Keratinocyte (primary cell): ENCODE results near the gene LYPD6. TPM values are rescaled to one million over a fixed set of nuclear protein-coding genes. Genes with fewer than 3 reads are reported as not detected.

Experiments
- DNase-seq: peaks from one replicate; pipeline ENCODE4 v3.0.0-alpha.2; 2011; ENCODE audit warnings: low read depth, missing footprints, low spot score
- FAIRE-seq: peaks from 2 replicates; lab custom pipeline; 2011; peaks lifted over from hg19 to GRCh38; lab: Jason Lieb, UNC
- H2AFZ ChIP-seq: 2 replicates; pipeline ENCODE4 v1.6.0; 2012; ENCODE audit warnings: low read length, control low read depth, inconsistent platforms; ENCODE audit not compliant: control insufficient read depth
- H3K27ac ChIP-seq: 2 replicates; pipeline ENCODE4 v1.5.1; 2011; ENCODE audit warnings: low read length; ENCODE audit not compliant: control insufficient read depth, insufficient read depth
- H3K27me3 ChIP-seq: 3 replicates; pipeline ENCODE4 v1.6.0; 2011; ENCODE audit warnings: low read length; ENCODE audit not compliant: control insufficient read depth, insufficient read depth; ENCODE audit errors: extremely low read depth
- H3K36me3 ChIP-seq, 2 experiments: 2 replicates in 1 of 2; 3 replicates in 1 of 2; pipeline ENCODE4 v1.5.1; 2011; ENCODE audit warnings: low read length in 2 of 2, mild to moderate bottlenecking in 1 of 2; ENCODE audit not compliant: control insufficient read depth in 2 of 2, insufficient read depth in 2 of 2; ENCODE audit errors: extremely low read depth in 1 of 2
- H3K4me1 ChIP-seq: 3 replicates; pipeline ENCODE4 v1.5.1; 2011; ENCODE audit warnings: low read length; ENCODE audit not compliant: control insufficient read depth, insufficient read depth; ENCODE audit errors: extremely low read depth
- H3K4me2 ChIP-seq: 3 replicates; pipeline ENCODE4 v1.6.0; 2011; ENCODE audit warnings: low read depth, low read length; ENCODE audit not compliant: control insufficient read depth, insufficient read depth; ENCODE audit errors: extremely low read depth
- H3K4me3 ChIP-seq, 3 experiments: fragments of 200-600 bp in 1 of 3; sonication (generic) in 1 of 3; 2 replicates in 2 of 3; 3 replicates in 1 of 3; pipeline ENCODE4 v1.5.1; 2011 to 2016; ENCODE audit warnings: low read length in 3 of 3, mild to moderate bottlenecking in 3 of 3, control low read depth in 2 of 3, inconsistent platforms in 1 of 3, low read depth in 1 of 3, mixed read lengths in 1 of 3, mixed run types in 1 of 3, moderate library complexity in 1 of 3; ENCODE audit not compliant: control insufficient read depth in 2 of 3, insufficient read depth in 2 of 3; ENCODE audit errors: extremely low read depth in 1 of 3
- H3K79me2 ChIP-seq: 2 replicates; pipeline ENCODE4 v1.6.0; 2012; ENCODE audit warnings: low read length; ENCODE audit not compliant: control insufficient read depth, insufficient read depth
- H3K9ac ChIP-seq: 3 replicates; pipeline ENCODE4 v1.6.0; 2011; ENCODE audit warnings: low read length; ENCODE audit not compliant: control insufficient read depth, insufficient read depth; ENCODE audit errors: extremely low read depth
- H3K9me1 ChIP-seq: 3 replicates; pipeline ENCODE4 v1.6.0; 2011; ENCODE audit warnings: low read length; ENCODE audit not compliant: control insufficient read depth, insufficient read depth; ENCODE audit errors: extremely low read depth
- H3K9me3 ChIP-seq: 2 replicates; pipeline ENCODE4 v1.5.1; 2012; ENCODE audit warnings: low read depth, low read length; ENCODE audit not compliant: control insufficient read depth
- H4K20me1 ChIP-seq: 3 replicates; pipeline ENCODE4 v1.6.0; 2011; ENCODE audit warnings: low read length; ENCODE audit not compliant: control insufficient read depth, insufficient read depth; ENCODE audit errors: extremely low read depth
- CTCF ChIP-seq, 3 experiments: IDR thresholded peaks in 1 of 3; conservative IDR thresholded peaks in 1 of 3; optimal IDR thresholded peaks in 1 of 3; 2 replicates in 2 of 3; 3 replicates in 1 of 3; pipeline versions ENCODE3 to v1.5.1; 2011; ENCODE audit warnings: low read length in 3 of 3, mild to moderate bottlenecking in 3 of 3, moderate library complexity in 2 of 3, control low read depth in 1 of 3, inconsistent platforms in 1 of 3; ENCODE audit not compliant: insufficient read depth in 2 of 3; ENCODE audit errors: extremely low read depth in 1 of 3
- EZH2 ChIP-seq: IDR thresholded peaks from one replicate; pipeline ENCODE4 v1.6.1; 2012; ENCODE audit warnings: inconsistent platforms, mild to moderate bottlenecking, low read length, moderate library complexity
- dilution Hi-C: fragments of 300-500 bp; cut with MboI; formaldehyde crosslinking; loops from one replicate; pipeline ENCODE4 v1.7.0; 2020; ENCODE audit warnings: low sequenced_read_pairs; ENCODE audit not compliant: extremely low pct_ligation_motif_present
- polyA plus RNA-seq, 5 experiments: library from polyadenylated mRNA; depleted of rRNA in 3 of 5; stranded (reverse) in 3 of 5; stranded (forward) in 1 of 5; unstranded in 1 of 5; fragments of >200 nt; gene quantifications; 1 replicate in 1 of 5; 2 replicates in 3 of 5; 3 replicates in 1 of 5; pipeline versions ENCODE4 v1.2.1 to v1.2.3, GENCODE V29; 2011 to 2012; ENCODE audit warnings: missing spikeins in 2 of 5, low read depth in 1 of 5, low replicate concordance in 1 of 5

The LYPD6 gene
- polyA plus RNA-seq, 1 donor (not counting 4 experiments of a cell fraction or from before 2014, with no cell fraction given) = 3.5 TPM

GRCh38 chr2:149467436-149467835 lies 137.0 kb downstream of the LYPD6 start:
- no peak for FAIRE-seq

GRCh38 chr2:149468636-149469035 lies 138.2 kb downstream of the LYPD6 start:
- FAIRE-seq (no peak), DNase-seq (no peak)
- H3K27me3 ChIP-seq = no peaks in the 10 kb centered on the region
- no peak overlapping the region for H3K4me2 ChIP-seq
- no peak overlapping the region for H3K27ac ChIP-seq
- no peak overlapping the region for H3K9ac ChIP-seq
- H3K9me3 ChIP-seq = no peaks in the 10 kb centered on the region
- H2AFZ ChIP-seq = no peak overlapping the region
- no peaks in the 10 kb centered on the region for H3K9me1 ChIP-seq
- TF ChIP-seq EZH2 = no peak
- H3K4me1 ChIP-seq = no peaks in the 10 kb centered on the region
- H3K36me3 ChIP-seq = no peaks in the 10 kb centered on the region
- dilution Hi-C loops = no loop called here
- no peaks in the 10 kb centered on the region for H3K79me2 ChIP-seq
- no peaks in the 10 kb centered on the region for H4K20me1 ChIP-seq
- no peak overlapping the region for H3K4me3 ChIP-seq

More at GRCh38 chr2:149467436-149467835, 137.0 kb downstream of the LYPD6 start:
- Histone ChIP-seq H3K4me1 (no peaks in the 10 kb centered on the region), H3K9me1 (no peaks in the 10 kb centered on the region), H3K9ac (no peak overlapping the region), H3K27me3 (no peaks in the 10 kb centered on the region), H4K20me1 (no peaks in the 10 kb centered on the region), H3K79me2 (no peaks in the 10 kb centered on the region), H3K4me2 (no peak overlapping the region), H3K4me3 (no peak overlapping the region), H3K36me3 (no peaks in the 10 kb centered on the region), H3K9me3 (no peaks in the 10 kb centered on the region), H2AFZ (no peak overlapping the region), H3K27ac (no peak overlapping the region)
- dilution Hi-C loops = no loop called here
- no peak for DNase-seq
- TF ChIP-seq CTCF (optimal IDR thresholded peaks at IDR 0.05 in 1 of 3, IDR thresholded peaks at IDR 0.05 in 1 of 3, conservative IDR thresholded peaks at IDR 0.05 in 1 of 3; ENCODE audit: extremely low read depth in 1 of 3, insufficient read depth in 2 of 3, low read length in 3 of 3) = no peak
- TF ChIP-seq EZH2 = no peak

- Histone ChIP-seq H3K4me1 (no peaks in the 10 kb centered on the region), H2AFZ (no peak overlapping the region), H3K36me3 (no peaks in the 10 kb centered on the region), H3K27me3 (no peaks in the 10 kb centered on the region), H3K4me2 (no peak overlapping the region), H3K9ac (no peak overlapping the region), H3K9me1 (no peaks in the 10 kb centered on the region), H3K4me3 (no peak overlapping the region), H4K20me1 (no peaks in the 10 kb centered on the region), H3K27ac (no peak overlapping the region), H3K79me2 (no peaks in the 10 kb centered on the region), H3K9me3 (no peaks in the 10 kb centered on the region)
- FAIRE-seq (no peak), DNase-seq (no peak)
- TF ChIP-seq CTCF (optimal IDR thresholded peaks at IDR 0.05 in 1 of 3, IDR thresholded peaks at IDR 0.05 in 1 of 3, conservative IDR thresholded peaks at IDR 0.05 in 1 of 3; ENCODE audit: extremely low read depth in 1 of 3, insufficient read depth in 2 of 3, low read length in 3 of 3) = no peak
- TF ChIP-seq EZH2 = no peak
- dilution Hi-C loops = no loop called here
Observed at GRCh38 chr2:149470046-149470445, 139.7 kb downstream of the LYPD6 start.
